NK-92 (cell line): ENCODE data around the gene TNFAIP2.

Experiments used
- DNase-seq: peaks from one replicate; lab custom pipeline; 2025; ENCODE audit not compliant: unreplicated experiment; lab: John Stamatoyannopoulos, UW

The TNFAIP2 gene, protein sequence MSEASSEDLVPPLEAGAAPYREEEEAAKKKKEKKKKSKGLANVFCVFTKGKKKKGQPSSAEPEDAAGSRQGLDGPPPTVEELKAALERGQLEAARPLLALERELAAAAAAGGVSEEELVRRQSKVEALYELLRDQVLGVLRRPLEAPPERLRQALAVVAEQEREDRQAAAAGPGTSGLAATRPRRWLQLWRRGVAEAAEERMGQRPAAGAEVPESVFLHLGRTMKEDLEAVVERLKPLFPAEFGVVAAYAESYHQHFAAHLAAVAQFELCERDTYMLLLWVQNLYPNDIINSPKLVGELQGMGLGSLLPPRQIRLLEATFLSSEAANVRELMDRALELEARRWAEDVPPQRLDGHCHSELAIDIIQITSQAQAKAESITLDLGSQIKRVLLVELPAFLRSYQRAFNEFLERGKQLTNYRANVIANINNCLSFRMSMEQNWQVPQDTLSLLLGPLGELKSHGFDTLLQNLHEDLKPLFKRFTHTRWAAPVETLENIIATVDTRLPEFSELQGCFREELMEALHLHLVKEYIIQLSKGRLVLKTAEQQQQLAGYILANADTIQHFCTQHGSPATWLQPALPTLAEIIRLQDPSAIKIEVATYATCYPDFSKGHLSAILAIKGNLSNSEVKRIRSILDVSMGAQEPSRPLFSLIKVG

GRCh38 chr14:103122947-103123633 lies at the start of gene TNFAIP2:
Gene TNFAIP2 (plus strand): TSS chr14:103123461. CDS start chr14:103126458, 2,997 bp downstream.
- DNase-seq, result no peak

- DNase-seq, result no peak
These were observed 49.2 kb upstream of the TNFAIP2 start for GRCh38 chr14:103073876-103074728.

DNA sequence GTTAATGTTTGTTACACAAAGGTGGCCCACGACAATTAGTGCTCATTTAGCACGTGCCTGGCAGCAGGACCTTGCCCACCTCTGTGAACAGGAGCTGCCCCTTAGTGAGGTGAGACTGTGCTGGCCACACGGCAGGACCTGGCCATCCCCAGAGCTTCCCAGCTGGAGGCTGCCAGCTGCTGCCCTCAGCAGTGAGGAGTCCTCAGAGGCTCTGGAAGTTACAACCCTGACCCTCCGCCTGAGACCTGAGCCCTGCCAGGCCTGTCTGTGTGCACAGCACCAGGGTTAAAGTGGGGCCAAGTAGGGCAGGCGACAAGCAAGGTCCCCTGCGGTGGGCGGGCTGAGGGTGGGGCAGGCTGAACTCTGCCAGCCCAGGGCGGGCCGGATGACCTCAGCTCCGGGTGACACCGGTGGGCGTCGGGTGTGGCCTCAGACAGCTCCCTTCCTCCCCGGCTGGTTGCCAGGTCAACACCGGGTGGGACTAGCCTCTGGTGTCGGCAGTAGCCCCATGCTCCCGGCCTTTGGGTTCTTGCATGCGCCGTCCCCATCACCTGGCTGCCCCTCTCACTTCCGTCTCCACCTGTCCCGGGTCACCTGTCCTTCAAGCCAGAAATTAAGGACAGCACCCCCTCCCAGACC lies 48.4 kb upstream of the TNFAIP2 start:
- DNase-seq, result no peak

GRCh38 chr14:103078420-103078749 lies 44.9 kb upstream of the TNFAIP2 start:
- DNase-seq, result peak; percentile 7

GRCh38 chr14:103078860-103079587 lies 44.2 kb upstream of the TNFAIP2 start:
- DNase-seq, result no peak

DNA sequence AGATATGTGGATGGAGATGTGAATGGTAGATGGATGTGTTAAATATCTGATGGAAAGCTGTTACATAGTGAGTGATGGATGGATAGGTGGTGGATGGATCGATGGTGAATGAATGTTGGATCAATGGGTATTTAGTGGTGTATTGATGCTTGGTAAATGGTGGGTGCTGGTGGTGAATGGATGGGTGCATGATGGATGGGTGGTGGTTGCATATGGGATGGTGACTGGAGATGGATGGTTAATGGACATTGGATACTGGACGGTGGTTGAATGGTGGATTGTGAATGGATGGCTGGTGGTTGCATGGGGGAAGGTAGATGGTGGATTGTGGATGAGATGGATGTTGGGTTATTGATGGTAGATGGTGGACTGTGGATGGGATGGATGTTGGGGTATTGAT lies 41.3 kb upstream of the TNFAIP2 start:
- DNase-seq, result no peak

DNA sequence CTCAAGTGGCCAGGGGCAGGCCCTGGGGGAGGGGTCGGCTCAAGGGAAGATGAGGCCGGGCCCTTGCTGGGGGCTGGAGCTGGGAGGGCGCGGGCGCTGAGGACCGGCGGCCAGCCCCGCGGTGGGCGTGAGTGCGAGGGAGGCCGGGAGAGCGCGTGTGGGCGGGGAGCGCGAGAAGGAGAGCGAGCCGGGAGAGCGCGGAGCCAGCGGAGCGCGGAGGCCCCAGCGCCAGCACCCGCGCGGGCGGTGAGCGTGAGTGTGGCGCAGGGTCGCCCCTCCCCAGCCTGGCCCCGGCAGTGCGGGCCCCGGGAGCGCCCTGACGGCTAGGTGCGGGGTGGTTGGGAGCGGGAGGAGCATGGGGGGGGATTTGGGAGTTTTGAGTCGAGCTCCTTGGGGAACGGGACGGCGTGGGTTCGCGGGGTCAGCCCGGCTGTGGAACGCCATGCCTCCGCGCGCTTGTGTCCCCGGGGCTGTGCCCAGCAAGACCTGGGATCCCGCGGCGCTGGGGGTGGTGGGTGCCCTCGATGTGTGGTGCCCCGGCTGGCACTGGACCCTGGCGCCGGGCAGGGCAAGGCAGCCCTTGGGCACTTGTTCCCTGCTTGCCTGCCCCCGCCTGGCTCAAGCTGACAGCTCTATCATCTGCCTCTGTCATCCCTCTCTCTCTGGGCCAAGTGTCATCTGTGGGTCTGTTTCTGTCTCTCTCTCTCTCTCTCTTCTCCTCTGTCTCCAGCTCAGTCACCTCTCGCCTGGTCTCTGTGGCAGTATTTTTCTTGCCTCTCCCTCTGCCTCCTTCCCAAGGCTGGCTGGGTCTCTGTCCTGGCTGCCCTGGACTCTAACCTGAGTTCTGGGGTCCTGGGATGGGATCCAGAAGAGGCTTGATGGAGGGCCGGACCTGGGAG lies 39.0 kb upstream of the TNFAIP2 start, which contains the start of gene LBHD2:
TSS of gene LBHD2 (plus strand) at position 190 of the 899 bp plus-strand sequence. CDS start 1,803 bp downstream, outside the sequence.
- no peak for DNase-seq

- DNase-seq, result no peak
These were observed 37.9 kb upstream of the TNFAIP2 start for GRCh38 chr14:103085106-103086091.

DNA sequence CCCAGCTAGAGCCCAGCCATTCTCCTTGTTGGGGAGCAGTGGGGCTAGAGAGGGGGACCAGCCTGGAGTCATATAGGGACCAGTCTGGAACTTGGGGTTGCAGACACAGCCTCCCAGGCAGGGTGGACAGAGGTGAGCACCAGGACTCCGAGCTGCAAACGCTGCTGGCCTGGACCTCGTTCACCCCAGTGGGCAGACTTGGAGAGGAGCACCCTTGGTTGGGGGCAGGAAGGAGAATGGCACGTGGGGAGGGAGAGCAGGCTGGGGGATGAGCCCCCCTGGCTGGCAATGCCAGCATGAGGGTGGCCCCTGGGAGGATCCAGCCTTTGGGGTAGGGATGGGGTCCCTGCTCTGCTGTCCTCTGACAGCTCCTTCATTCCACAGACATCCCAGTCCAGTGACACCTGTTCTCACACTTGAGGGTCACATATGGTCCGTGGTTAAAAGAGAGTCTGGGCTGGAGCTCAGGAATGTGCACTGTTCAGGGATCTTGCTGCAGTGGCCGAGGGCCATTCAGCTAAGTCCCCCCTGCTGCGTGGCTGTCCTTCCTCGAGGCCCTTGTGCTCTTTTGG lies 36.4 kb upstream of the TNFAIP2 start:
- no peak for DNase-seq

- no peak for DNase-seq
These were observed 35.9 kb upstream of the TNFAIP2 start for GRCh38 chr14:103087343-103087835.

DNA sequence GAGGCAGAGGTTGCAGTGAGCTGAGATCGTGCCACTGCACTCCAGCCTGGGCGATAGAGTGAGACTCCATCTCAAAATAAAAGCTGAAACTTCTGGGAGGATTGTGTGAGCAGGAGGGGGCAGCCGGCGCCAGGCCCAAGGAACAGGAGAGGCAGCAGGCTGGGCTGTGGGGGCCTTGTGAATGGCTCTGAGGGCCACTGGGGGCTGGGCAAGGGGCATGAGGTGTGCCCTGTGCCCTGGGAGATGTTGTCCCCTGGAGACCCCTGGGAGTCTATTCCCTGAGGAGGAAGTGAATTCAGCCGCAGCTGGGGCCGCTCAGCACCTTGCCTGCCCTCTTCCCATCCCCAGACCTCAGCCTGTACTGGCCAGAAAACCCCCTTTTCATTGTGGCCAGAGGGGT lies 34.3 kb upstream of the TNFAIP2 start:
- no peak for DNase-seq

GRCh38 chr14:103089386-103090335 lies 33.6 kb upstream of the TNFAIP2 start:
- no peak for DNase-seq

- no peak for DNase-seq
These were observed 32.7 kb upstream of the TNFAIP2 start for GRCh38 chr14:103090481-103091020.

- DNase-seq, result no peak
These were observed 32.0 kb upstream of the TNFAIP2 start for GRCh38 chr14:103091041-103091882.

GRCh38 chr14:103091883-103092222 lies 31.4 kb upstream of the TNFAIP2 start:
- no peak for DNase-seq
